ENCODE results near the gene CHST8. TPM values are rescaled to one million over a fixed set of nuclear protein-coding genes. Genes with fewer than 3 reads are reported as not detected.

Gene CHST8
- total RNA-seq, 1 experiment from 2014 or later: 33.5 TPM

- H3K36me3 Mint-ChIP-seq: no peaks in the 10 kb centered on the region
- H3K27ac Mint-ChIP-seq: no peak overlapping the region
- H3K9me3 Mint-ChIP-seq: no peaks in the 10 kb centered on the region
- H3K4me3 Mint-ChIP-seq: no peak overlapping the region
- H3K4me1 Mint-ChIP-seq: no peaks in the 10 kb centered on the region
- ChIA-PET CTCF (interaction anchor here (0.7 to 2.7 kb wide), 4 partner anchors 13 to 325 kb away, joined by 3 to 10 read pairs (median 8); no protein-coding TSS in a partner anchor), POLR2A (no interaction called here)
- ATAC-seq (no peak), DNase-seq (ENCODE audit: low spot score) (no peak)
- H3K27me3 Mint-ChIP-seq (ENCODE audit: low read depth): no peaks in the 10 kb centered on the region
- TF ChIP-seq CDX4 (CRISPR knock-in tag; IDR thresholded peaks at IDR 0.05; ENCODE audit: borderline replicate concordance) (no peak), TCF7 (CRISPR knock-in tag; IDR thresholded peaks at IDR 0.05; ENCODE audit: low read depth) (no peak), ZNF671 (CRISPR knock-in tag; IDR thresholded peaks at IDR 0.05) (no peak), ZNF219 (CRISPR knock-in tag; IDR thresholded peaks at IDR 0.05; ENCODE audit: borderline replicate concordance) (no peak), AR (CRISPR knock-in tag; IDR thresholded peaks at IDR 0.05) (no peak), ZBTB21 (CRISPR knock-in tag; IDR thresholded peaks at IDR 0.05; ENCODE audit: borderline replicate concordance) (no peak), TEAD4 (CRISPR knock-in tag; IDR thresholded peaks at IDR 0.05) (no peak), FOXK1 (CRISPR knock-in tag; IDR thresholded peaks at IDR 0.05) (no peak), ZSCAN18 (CRISPR knock-in tag; IDR thresholded peaks at IDR 0.05) (no peak), ZNF423 (CRISPR knock-in tag; IDR thresholded peaks at IDR 0.05) (no peak), OVOL2 (CRISPR knock-in tag; IDR thresholded peaks at IDR 0.05; ENCODE audit: borderline replicate concordance) (no peak), ZNF396 (CRISPR knock-in tag; IDR thresholded peaks at IDR 0.05; ENCODE audit: borderline replicate concordance) (no peak), FOXP4 (CRISPR knock-in tag; IDR thresholded peaks at IDR 0.05) (no peak)
- TF ChIP-seq, protein P1, sequence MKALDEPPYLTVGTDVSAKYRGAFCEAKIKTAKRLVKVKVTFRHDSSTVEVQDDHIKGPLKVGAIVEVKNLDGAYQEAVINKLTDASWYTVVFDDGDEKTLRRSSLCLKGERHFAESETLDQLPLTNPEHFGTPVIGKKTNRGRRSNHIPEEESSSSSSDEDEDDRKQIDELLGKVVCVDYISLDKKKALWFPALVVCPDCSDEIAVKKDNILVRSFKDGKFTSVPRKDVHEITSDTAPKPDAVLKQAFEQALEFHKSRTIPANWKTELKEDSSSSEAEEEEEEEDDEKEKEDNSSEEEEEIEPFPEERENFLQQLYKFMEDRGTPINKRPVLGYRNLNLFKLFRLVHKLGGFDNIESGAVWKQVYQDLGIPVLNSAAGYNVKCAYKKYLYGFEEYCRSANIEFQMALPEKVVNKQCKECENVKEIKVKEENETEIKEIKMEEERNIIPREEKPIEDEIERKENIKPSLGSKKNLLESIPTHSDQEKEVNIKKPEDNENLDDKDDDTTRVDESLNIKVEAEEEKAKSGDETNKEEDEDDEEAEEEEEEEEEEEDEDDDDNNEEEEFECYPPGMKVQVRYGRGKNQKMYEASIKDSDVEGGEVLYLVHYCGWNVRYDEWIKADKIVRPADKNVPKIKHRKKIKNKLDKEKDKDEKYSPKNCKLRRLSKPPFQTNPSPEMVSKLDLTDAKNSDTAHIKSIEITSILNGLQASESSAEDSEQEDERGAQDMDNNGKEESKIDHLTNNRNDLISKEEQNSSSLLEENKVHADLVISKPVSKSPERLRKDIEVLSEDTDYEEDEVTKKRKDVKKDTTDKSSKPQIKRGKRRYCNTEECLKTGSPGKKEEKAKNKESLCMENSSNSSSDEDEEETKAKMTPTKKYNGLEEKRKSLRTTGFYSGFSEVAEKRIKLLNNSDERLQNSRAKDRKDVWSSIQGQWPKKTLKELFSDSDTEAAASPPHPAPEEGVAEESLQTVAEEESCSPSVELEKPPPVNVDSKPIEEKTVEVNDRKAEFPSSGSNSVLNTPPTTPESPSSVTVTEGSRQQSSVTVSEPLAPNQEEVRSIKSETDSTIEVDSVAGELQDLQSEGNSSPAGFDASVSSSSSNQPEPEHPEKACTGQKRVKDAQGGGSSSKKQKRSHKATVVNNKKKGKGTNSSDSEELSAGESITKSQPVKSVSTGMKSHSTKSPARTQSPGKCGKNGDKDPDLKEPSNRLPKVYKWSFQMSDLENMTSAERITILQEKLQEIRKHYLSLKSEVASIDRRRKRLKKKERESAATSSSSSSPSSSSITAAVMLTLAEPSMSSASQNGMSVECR (CRISPR knock-in tag; IDR thresholded peaks at IDR 0.05; ENCODE audit: borderline replicate concordance): no peak
- TF ChIP-seq, protein P2, sequence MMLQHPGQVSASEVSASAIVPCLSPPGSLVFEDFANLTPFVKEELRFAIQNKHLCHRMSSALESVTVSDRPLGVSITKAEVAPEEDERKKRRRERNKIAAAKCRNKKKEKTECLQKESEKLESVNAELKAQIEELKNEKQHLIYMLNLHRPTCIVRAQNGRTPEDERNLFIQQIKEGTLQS (CRISPR knock-in tag; conservative IDR thresholded peaks at IDR 0.05): no peak
- TF ChIP-seq, protein P3, sequence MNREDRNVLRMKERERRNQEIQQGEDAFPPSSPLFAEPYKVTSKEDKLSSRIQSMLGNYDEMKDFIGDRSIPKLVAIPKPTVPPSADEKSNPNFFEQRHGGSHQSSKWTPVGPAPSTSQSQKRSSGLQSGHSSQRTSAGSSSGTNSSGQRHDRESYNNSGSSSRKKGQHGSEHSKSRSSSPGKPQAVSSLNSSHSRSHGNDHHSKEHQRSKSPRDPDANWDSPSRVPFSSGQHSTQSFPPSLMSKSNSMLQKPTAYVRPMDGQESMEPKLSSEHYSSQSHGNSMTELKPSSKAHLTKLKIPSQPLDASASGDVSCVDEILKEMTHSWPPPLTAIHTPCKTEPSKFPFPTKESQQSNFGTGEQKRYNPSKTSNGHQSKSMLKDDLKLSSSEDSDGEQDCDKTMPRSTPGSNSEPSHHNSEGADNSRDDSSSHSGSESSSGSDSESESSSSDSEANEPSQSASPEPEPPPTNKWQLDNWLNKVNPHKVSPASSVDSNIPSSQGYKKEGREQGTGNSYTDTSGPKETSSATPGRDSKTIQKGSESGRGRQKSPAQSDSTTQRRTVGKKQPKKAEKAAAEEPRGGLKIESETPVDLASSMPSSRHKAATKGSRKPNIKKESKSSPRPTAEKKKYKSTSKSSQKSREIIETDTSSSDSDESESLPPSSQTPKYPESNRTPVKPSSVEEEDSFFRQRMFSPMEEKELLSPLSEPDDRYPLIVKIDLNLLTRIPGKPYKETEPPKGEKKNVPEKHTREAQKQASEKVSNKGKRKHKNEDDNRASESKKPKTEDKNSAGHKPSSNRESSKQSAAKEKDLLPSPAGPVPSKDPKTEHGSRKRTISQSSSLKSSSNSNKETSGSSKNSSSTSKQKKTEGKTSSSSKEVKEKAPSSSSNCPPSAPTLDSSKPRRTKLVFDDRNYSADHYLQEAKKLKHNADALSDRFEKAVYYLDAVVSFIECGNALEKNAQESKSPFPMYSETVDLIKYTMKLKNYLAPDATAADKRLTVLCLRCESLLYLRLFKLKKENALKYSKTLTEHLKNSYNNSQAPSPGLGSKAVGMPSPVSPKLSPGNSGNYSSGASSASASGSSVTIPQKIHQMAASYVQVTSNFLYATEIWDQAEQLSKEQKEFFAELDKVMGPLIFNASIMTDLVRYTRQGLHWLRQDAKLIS (CRISPR knock-in tag; IDR thresholded peaks at IDR 0.05; ENCODE audit: borderline replicate concordance): no peak
- TF ChIP-seq, protein P4, sequence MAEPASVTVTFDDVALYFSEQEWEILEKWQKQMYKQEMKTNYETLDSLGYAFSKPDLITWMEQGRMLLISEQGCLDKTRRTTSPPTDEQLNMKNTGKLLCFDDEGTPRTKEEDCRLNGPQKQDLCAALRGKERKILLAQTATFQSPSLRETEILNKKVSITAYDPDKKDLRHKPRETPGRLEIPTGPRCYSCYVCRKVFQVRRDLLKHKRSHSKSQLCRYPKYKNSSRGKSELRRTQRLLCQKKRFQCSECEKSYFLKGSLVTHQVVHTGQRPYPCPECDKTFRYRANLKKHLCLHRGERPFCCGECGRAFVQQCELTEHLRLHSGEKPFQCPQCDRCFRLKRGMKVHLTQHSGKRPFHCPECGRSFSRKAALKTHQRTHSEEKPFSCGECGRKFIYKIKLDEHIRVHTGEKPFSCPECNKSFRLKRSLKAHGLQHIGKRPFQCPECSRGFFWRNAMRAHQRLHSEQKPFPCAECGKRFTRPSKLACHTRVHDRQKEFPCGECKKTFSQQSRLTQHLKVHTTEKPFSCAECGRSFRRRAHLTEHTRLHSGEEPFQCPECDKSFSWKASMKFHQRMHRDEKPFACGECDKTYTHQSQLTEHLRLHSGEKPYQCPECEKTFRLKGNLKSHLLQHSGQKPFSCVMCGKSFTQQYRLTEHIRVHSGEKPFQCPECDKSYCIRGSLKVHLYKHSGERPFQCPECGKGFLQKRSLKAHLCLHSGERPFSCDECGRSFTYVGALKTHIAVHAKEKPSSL (CRISPR knock-in tag; conservative IDR thresholded peaks at IDR 0.05): no peak
Measured at GRCh38 chr19:33755099-33756035, 133.6 kb downstream of the CHST8 start.

All from WTC11 (cell line).